ENCODE measurements around the gene ZNF410.

The ZNF410 gene

DNA sequence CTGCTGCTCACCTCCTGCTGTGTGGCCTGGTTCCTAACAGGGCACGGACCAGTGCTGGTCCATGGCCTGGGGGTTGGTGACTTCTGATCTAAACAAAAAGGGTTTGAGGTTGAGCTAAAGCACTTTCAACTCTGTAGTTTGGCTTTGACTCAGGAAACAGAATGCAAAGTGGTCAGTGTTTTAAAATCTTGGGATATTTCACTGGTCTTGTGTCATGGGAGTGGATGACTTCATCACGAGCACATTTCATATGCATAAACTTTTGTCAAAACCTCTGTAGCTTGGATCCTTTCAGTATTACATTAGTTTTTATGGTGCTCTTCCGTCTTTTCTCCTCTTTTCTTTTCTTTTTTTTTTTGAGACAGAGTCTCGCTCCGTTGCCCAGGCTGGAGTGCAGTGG, 37.7 kb downstream of the ZNF410 start:
- no peak overlapping the region for H3K27ac ChIP-seq

DNA sequence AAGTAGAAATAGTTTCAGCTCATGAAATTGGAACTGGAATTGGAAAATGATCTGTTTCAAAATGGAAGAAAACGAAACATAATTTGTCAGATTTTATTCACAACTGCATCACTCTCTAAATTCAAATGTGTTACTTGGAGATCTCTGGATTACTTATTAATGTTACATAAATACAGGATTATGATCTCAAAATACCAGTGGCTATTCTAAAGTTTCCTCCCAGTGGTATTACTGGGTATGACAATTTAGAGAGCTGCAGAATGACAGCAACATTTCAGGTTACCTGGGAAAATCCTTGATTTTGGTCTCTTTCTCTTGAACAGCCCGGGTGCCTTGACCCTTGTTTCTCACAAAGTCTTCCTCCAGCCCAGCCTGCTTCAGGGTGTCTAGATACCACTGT, 49.0 kb downstream of the ZNF410 start:
- peaks cover 43 to 100% (median 75%) of the 10 kb centered on the region in 3 donors for H3K36me3 ChIP-seq
- H3K27me3 ChIP-seq = no peaks in the 10 kb centered on the region
- intact Hi-C loops (cut with DNase I; ENCODE audit: low total_unique reads) = no loop called here
- DNase-seq = no peak
- H3K27ac ChIP-seq = no peak overlapping the region
- no peaks in the 10 kb centered on the region for H3K9me3 ChIP-seq
- TF ChIP-seq, protein P1, sequence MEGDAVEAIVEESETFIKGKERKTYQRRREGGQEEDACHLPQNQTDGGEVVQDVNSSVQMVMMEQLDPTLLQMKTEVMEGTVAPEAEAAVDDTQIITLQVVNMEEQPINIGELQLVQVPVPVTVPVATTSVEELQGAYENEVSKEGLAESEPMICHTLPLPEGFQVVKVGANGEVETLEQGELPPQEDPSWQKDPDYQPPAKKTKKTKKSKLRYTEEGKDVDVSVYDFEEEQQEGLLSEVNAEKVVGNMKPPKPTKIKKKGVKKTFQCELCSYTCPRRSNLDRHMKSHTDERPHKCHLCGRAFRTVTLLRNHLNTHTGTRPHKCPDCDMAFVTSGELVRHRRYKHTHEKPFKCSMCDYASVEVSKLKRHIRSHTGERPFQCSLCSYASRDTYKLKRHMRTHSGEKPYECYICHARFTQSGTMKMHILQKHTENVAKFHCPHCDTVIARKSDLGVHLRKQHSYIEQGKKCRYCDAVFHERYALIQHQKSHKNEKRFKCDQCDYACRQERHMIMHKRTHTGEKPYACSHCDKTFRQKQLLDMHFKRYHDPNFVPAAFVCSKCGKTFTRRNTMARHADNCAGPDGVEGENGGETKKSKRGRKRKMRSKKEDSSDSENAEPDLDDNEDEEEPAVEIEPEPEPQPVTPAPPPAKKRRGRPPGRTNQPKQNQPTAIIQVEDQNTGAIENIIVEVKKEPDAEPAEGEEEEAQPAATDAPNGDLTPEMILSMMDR (IDR thresholded peaks at IDR 0.05) = no peak
- H3K4me1 ChIP-seq = no peaks in the 10 kb centered on the region
- no peak overlapping the region for H3K4me3 ChIP-seq

More for the DNA sequence above, 37.7 kb downstream of the ZNF410 start:
- TF ChIP-seq, protein P1 (IDR thresholded peaks at IDR 0.05) = no peak
- H3K4me3 ChIP-seq = no peak overlapping the region
- no peaks in the 10 kb centered on the region for H3K9me3 ChIP-seq
- no peaks in the 10 kb centered on the region for H3K27me3 ChIP-seq
- intact Hi-C loops (cut with DNase I; ENCODE audit: low total_unique reads) = no loop called here
- H3K36me3 ChIP-seq = peaks cover 72 to 95% (median 85%) of the 10 kb centered on the region in 3 donors
- no peak for DNase-seq
- H3K4me1 ChIP-seq = no peaks in the 10 kb centered on the region

DNA sequence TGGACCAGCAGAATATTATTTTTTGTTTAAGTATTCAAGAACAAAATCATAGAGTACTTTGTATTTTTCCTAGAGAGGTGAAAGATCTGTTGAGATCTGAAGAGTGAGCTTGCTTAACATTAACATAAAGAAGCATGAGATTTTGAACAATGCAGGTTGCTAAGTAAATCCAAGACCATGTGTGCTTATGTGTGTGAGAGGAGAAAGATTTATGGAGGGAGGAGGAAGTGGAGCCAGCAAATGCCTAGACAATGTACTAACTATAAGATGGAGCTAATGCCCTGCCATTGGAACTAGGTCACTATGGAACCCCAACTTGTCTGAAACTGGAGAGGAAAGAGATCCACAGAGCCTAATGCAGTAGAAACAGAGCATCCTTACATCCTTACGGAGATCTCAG, 49.9 kb downstream of the ZNF410 start:
- DNase-seq = no peak
- Histone ChIP-seq H3K27ac (no peak overlapping the region), H3K9me3 (no peaks in the 10 kb centered on the region), H3K4me3 (no peak overlapping the region), H3K36me3 (peaks cover 42 to 100% (median 68%) of the 10 kb centered on the region in 3 donors), H3K27me3 (no peaks in the 10 kb centered on the region), H3K4me1 (no peaks in the 10 kb centered on the region)
- intact Hi-C loops (cut with DNase I; ENCODE audit: low total_unique reads) = no loop called here
- TF ChIP-seq, protein P1 (IDR thresholded peaks at IDR 0.05) = no peak

DNA sequence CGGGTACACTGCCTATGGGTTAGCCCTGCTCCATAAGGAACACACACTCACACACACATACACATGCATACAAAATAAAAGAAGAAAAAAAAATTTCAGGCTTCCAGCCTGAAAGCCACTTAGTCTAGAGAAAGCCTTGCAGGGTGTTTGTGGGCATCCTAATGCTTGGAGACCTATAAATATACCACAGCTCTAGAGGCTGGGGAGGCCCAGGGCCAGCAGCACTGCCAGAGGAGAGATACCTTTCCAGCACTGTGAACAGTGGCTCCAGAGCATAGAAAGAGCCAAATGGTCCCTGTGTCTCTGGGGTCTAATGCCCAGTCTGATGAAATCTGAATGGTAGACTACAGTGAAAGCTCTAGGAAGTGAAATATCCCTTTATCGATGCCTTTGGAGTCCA, 50.4 kb downstream of the ZNF410 start:
- H3K27ac ChIP-seq = no peak overlapping the region
- H3K4me1 ChIP-seq = no peaks in the 10 kb centered on the region
- H3K4me3 ChIP-seq = no peak overlapping the region
- H3K36me3 ChIP-seq = peaks cover 40 to 100% (median 63%) of the 10 kb centered on the region in 3 donors
- no peaks in the 10 kb centered on the region for H3K27me3 ChIP-seq
- no peaks in the 10 kb centered on the region for H3K9me3 ChIP-seq
- TF ChIP-seq, protein P1 (IDR thresholded peaks at IDR 0.05) = no peak
- DNase-seq = no peak
- intact Hi-C loops (cut with DNase I; ENCODE audit: low total_unique reads) = no loop called here

DNA sequence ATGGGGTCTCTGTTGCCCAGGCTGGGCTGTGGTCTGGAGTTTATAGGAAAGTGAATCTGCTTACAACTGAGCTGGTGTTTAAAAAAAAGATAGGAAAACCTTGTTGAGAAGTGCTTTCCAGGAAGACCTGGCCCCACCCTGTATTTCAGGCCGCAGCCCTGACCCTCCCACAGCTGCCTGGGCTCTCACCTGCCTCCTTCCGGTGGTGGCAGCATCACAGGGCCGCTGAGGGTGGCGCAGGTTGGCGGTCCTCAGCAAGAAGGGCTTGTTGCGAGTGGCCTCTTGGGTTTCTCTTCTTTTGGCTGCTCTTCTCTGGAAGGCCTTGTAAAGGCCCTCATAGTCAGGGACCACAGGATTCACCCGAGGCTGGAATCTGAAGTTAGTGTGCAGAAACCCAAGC, 55.5 kb downstream of the ZNF410 start:
- Histone ChIP-seq H3K27me3 (no peaks in the 10 kb centered on the region), H3K36me3 (peaks cover 27 to 88% (median 48%) of the 10 kb centered on the region in 3 donors), H3K4me3 (no peak overlapping the region), H3K9me3 (no peaks in the 10 kb centered on the region), H3K27ac (peak overlapping the region in 1 of 2 donors; percentile 14), H3K4me1 (peaks cover 0 to 4% (median 0%) of the 10 kb centered on the region in 4 donors)
- TF ChIP-seq, protein P1 (IDR thresholded peaks at IDR 0.05) = no peak
- DNase-seq = no peak
- intact Hi-C loops (cut with DNase I; ENCODE audit: low total_unique reads) = no loop called here

DNA sequence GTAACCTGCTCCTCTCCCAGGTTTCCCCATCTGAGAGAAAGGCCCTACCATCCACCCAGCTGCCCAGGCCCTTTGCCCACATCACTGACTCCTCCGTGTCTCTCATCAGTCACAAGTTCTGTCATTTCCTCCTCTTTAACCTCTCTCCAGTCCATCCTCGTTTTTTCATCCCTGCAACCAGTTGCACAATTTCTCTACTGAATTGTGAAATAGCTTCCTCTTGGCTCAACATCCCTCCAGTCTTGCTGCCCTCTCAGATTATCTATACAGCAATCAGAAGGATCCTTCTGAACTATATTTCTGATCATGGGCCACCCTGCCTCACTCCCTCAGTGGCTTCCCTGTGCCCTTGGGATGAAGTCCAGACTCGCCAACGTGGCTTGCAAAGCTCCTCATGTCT, 56.4 kb downstream of the ZNF410 start:
- Histone ChIP-seq H3K4me3 (no peak overlapping the region), H3K9me3 (no peaks in the 10 kb centered on the region), H3K27ac (peak overlapping the region in 1 of 2 donors; percentile 14), H3K36me3 (peaks cover 20 to 79% (median 41%) of the 10 kb centered on the region in 3 donors), H3K27me3 (no peaks in the 10 kb centered on the region), H3K4me1 (peaks cover 0 to 4% (median 0%) of the 10 kb centered on the region in 4 donors)
- TF ChIP-seq, protein P1 (IDR thresholded peaks at IDR 0.05) = no peak
- peak; percentile 50 to 71 for DNase-seq
- intact Hi-C loops (cut with DNase I; ENCODE audit: low total_unique reads) = no loop called here

All from tibial artery (tissue), 4 donors.